ENCODE measurements around the gene AKT1S1. TPM values are rescaled to one million over a fixed set of nuclear protein-coding genes. Genes with fewer than 3 reads are reported as not detected.

The AKT1S1 gene
- total RNA-seq, 1 donor from 2014 or later: 3.1 TPM

DNA sequence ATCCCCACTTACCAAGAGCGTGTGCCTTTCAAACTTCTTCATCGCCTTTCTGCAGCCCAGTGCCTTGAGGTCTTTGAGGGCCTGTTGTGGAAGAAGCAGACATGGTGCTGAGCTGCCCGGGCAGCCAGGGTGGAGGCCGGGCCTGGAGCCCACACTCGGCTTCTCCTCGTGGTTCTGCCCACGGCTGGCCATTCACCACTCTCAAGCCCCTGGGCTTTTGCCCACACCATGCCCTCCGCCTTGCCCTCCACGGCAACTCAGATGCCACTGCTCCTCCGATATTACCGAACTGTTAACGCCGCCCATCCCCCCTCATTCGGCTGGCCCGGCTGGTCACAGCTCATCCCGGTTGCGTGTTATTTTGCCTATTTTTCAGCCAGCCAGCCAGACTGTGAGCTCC, 14.2 kb upstream of the AKT1S1 start:
- no peak overlapping the region for H3K27ac ChIP-seq (ENCODE audit: low read depth, low read length)
- H3K9ac ChIP-seq (ENCODE audit: low read depth in 1 of 3, low read length in 3 of 3): no peak overlapping the region
- H3K4me1 ChIP-seq (ENCODE audit: control insufficient read depth in 3 of 3, insufficient read depth in 3 of 3, low read length in 3 of 3): peaks cover 6 to 11% (median 10%) of the 10 kb centered on the region in 3 donors
- peaks cover 0 to 9% (median 7%) of the 10 kb centered on the region in 3 donors for H3K27me3 ChIP-seq (ENCODE audit: control insufficient read depth in 3 of 3, insufficient read depth in 3 of 3, low read length in 3 of 3)
- peaks cover 4 to 19% (median 10%) of the 10 kb centered on the region in 3 donors for H3K36me3 ChIP-seq (ENCODE audit: control insufficient read depth in 3 of 3, insufficient read depth in 3 of 3, low read length in 3 of 3)
- no peak overlapping the region for H3K4me3 ChIP-seq (ENCODE audit: low read length in 3 of 3)
- no peaks in the 10 kb centered on the region for H3K9me3 ChIP-seq (ENCODE audit: control insufficient read depth in 3 of 3, low read length in 3 of 3)

DNA sequence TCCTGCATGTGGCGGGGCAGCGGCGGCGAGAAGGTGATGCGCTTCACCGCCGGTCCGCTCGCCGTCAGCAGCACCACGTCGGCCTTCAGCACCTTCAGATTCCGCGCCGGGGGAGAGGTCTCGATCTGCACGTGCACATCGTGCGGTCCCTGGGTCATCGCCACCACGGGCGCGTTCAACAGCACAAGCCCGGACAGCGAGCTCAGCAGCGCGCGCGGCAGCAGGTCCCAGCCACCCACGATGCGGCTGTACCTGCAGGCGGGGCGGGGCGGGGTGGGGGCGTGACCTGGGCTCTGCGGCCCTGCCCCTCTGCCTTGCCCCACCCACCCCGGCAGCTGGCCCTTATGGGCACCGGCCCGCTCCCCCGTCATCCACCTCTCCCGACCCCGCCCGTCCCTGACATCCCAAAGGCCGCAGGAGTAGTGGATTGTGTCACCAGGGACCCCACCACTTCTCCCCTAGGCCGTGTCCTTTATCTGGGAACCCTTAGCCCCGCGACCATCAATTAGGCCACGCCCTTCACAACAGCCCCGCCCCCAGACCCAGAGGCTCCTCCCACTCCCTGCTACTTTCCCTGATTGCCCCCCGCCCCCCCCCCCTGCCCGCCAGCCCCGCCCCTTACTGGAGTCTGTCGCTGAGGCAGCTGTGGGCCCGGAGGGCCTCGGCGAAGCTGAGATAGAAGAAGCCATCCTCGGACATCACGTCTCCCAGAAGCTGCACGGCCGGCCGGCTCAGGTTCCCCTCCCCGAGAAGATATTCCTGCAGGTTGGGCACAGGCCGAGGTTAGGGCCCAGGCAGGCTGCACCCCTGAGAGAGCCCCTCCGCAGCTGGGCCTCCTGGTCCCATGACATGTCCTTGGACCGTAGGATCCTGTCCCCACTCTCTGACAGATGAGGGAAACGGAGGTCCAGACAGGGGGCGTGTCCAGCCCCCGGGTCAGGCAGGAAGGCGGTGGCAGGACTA, 13.5 kb upstream of the AKT1S1 start:
- H3K4me3 ChIP-seq (ENCODE audit: low read length in 3 of 3): peak overlapping the region; percentile 43 to 65 (median 57)
- H3K27me3 ChIP-seq (ENCODE audit: control insufficient read depth in 3 of 3, insufficient read depth in 3 of 3, low read length in 3 of 3): peaks cover 0 to 9% (median 7%) of the 10 kb centered on the region in 3 donors
- H3K9ac ChIP-seq (ENCODE audit: low read depth in 1 of 3, low read length in 3 of 3): peak overlapping the region in 1 of 3 donors; percentile 33
- H3K27ac ChIP-seq (ENCODE audit: low read depth, low read length): no peak overlapping the region
- H3K4me1 ChIP-seq (ENCODE audit: control insufficient read depth in 3 of 3, insufficient read depth in 3 of 3, low read length in 3 of 3): peaks cover 6 to 11% (median 10%) of the 10 kb centered on the region in 3 donors
- peaks cover 4 to 23% (median 15%) of the 10 kb centered on the region in 3 donors for H3K36me3 ChIP-seq (ENCODE audit: control insufficient read depth in 3 of 3, insufficient read depth in 3 of 3, low read length in 3 of 3)
- no peaks in the 10 kb centered on the region for H3K9me3 ChIP-seq (ENCODE audit: control insufficient read depth in 3 of 3, low read length in 3 of 3)

GRCh38 chr19:49889687-49890348, 12.7 kb upstream of the AKT1S1 start:
- H3K9me3 ChIP-seq (ENCODE audit: control insufficient read depth in 3 of 3, low read length in 3 of 3): no peaks in the 10 kb centered on the region
- peak overlapping the region in 1 of 3 donors; percentile 45 for H3K9ac ChIP-seq (ENCODE audit: low read depth in 1 of 3, low read length in 3 of 3)
- no peak overlapping the region for H3K27ac ChIP-seq (ENCODE audit: low read depth, low read length)
- peaks cover 6 to 11% (median 10%) of the 10 kb centered on the region in 3 donors for H3K4me1 ChIP-seq (ENCODE audit: control insufficient read depth in 3 of 3, insufficient read depth in 3 of 3, low read length in 3 of 3)
- peaks cover 9 to 30% (median 17%) of the 10 kb centered on the region in 3 donors for H3K36me3 ChIP-seq (ENCODE audit: control insufficient read depth in 3 of 3, insufficient read depth in 3 of 3, low read length in 3 of 3)
- H3K4me3 ChIP-seq (ENCODE audit: low read length in 3 of 3): peak overlapping the region; percentile 43 to 65 (median 57)
- peaks cover 0 to 9% (median 7%) of the 10 kb centered on the region in 3 donors for H3K27me3 ChIP-seq (ENCODE audit: control insufficient read depth in 3 of 3, insufficient read depth in 3 of 3, low read length in 3 of 3)

DNA sequence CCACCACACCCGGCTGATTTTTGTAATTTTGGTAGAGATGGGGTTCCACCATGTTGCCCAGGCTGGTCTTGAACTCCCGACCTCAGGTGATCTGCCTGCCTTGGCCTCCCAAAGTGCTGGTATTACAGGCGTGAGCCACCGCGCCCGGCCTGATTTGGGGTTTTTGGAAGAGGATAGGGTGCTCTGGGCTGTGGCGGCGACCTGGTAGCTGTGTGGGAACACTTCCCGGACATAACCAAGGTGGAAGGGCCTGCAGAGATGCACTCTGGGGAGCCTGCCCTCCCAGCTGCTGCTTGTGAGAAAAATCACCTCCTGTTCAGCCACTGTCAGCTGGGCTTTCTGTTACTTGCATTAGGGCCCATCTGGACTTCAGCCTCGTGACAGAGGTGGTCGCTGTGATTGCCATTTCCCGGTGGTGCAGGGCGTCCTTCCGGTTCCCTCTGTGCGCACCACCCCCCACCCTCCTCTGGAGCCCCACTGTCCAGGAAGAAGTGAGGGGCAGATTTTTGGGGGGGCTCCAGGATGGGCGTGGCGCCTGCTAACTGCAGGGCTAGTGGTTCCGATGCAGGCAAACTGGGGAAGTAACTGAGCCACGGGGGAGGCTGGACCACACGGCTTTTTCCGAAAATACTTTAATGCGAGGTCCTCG, 12.0 kb upstream of the AKT1S1 start:
- Histone ChIP-seq H3K27me3 (ENCODE audit: control insufficient read depth in 3 of 3, insufficient read depth in 3 of 3, low read length in 3 of 3) (peaks cover 0 to 9% (median 7%) of the 10 kb centered on the region in 3 donors), H3K4me3 (ENCODE audit: low read length in 3 of 3) (no peak overlapping the region), H3K9ac (ENCODE audit: low read depth in 1 of 3, low read length in 3 of 3) (no peak overlapping the region), H3K27ac (ENCODE audit: low read depth, low read length) (no peak overlapping the region), H3K4me1 (ENCODE audit: control insufficient read depth in 3 of 3, insufficient read depth in 3 of 3, low read length in 3 of 3) (peaks cover 6 to 11% (median 10%) of the 10 kb centered on the region in 3 donors), H3K36me3 (ENCODE audit: control insufficient read depth in 3 of 3, insufficient read depth in 3 of 3, low read length in 3 of 3) (peaks cover 15 to 36% (median 23%) of the 10 kb centered on the region in 3 donors), H3K9me3 (ENCODE audit: control insufficient read depth in 3 of 3, low read length in 3 of 3) (no peaks in the 10 kb centered on the region)

GRCh38 chr19:49888510-49888824, 11.3 kb upstream of the AKT1S1 start:
- peaks cover 22 to 43% (median 30%) of the 10 kb centered on the region in 3 donors for H3K36me3 ChIP-seq (ENCODE audit: control insufficient read depth in 3 of 3, insufficient read depth in 3 of 3, low read length in 3 of 3)
- H3K9me3 ChIP-seq (ENCODE audit: control insufficient read depth in 3 of 3, low read length in 3 of 3): no peaks in the 10 kb centered on the region
- H3K9ac ChIP-seq (ENCODE audit: low read depth in 1 of 3, low read length in 3 of 3): no peak overlapping the region
- peaks cover 6 to 11% (median 10%) of the 10 kb centered on the region in 3 donors for H3K4me1 ChIP-seq (ENCODE audit: control insufficient read depth in 3 of 3, insufficient read depth in 3 of 3, low read length in 3 of 3)
- no peak overlapping the region for H3K4me3 ChIP-seq (ENCODE audit: low read length in 3 of 3)
- H3K27me3 ChIP-seq (ENCODE audit: control insufficient read depth in 3 of 3, insufficient read depth in 3 of 3, low read length in 3 of 3): peaks cover 0 to 9% (median 7%) of the 10 kb centered on the region in 3 donors
- H3K27ac ChIP-seq (ENCODE audit: low read depth, low read length): no peak overlapping the region

GRCh38 chr19:49887665-49888509, 10.7 kb upstream of the AKT1S1 start:
- Histone ChIP-seq H3K4me3 (ENCODE audit: low read length in 3 of 3) (no peak overlapping the region), H3K36me3 (ENCODE audit: control insufficient read depth in 3 of 3, insufficient read depth in 3 of 3, low read length in 3 of 3) (peaks cover 28 to 49% (median 36%) of the 10 kb centered on the region in 3 donors), H3K4me1 (ENCODE audit: control insufficient read depth in 3 of 3, insufficient read depth in 3 of 3, low read length in 3 of 3) (peaks cover 6 to 11% (median 10%) of the 10 kb centered on the region in 3 donors), H3K9me3 (ENCODE audit: control insufficient read depth in 3 of 3, low read length in 3 of 3) (peaks cover 0 to 3% (median 0%) of the 10 kb centered on the region in 3 donors), H3K27ac (ENCODE audit: low read depth, low read length) (no peak overlapping the region), H3K9ac (ENCODE audit: low read depth in 1 of 3, low read length in 3 of 3) (no peak overlapping the region), H3K27me3 (ENCODE audit: control insufficient read depth in 3 of 3, insufficient read depth in 3 of 3, low read length in 3 of 3) (peaks cover 0 to 9% (median 7%) of the 10 kb centered on the region in 3 donors)

- no peak overlapping the region for H3K9ac ChIP-seq (ENCODE audit: low read depth in 1 of 3, low read length in 3 of 3)
- peaks cover 0 to 5% (median 0%) of the 10 kb centered on the region in 3 donors for H3K9me3 ChIP-seq (ENCODE audit: control insufficient read depth in 3 of 3, low read length in 3 of 3)
- H3K4me3 ChIP-seq (ENCODE audit: low read length in 3 of 3): no peak overlapping the region
- no peak overlapping the region for H3K27ac ChIP-seq (ENCODE audit: low read depth, low read length)
- H3K4me1 ChIP-seq (ENCODE audit: control insufficient read depth in 3 of 3, insufficient read depth in 3 of 3, low read length in 3 of 3): peaks cover 6 to 11% (median 10%) of the 10 kb centered on the region in 3 donors
- H3K27me3 ChIP-seq (ENCODE audit: control insufficient read depth in 3 of 3, insufficient read depth in 3 of 3, low read length in 3 of 3): peaks cover 0 to 9% (median 7%) of the 10 kb centered on the region in 3 donors
- peaks cover 35 to 57% (median 43%) of the 10 kb centered on the region in 3 donors for H3K36me3 ChIP-seq (ENCODE audit: control insufficient read depth in 3 of 3, insufficient read depth in 3 of 3, low read length in 3 of 3)
These were observed 10.0 kb upstream of the AKT1S1 start for GRCh38 chr19:49887037-49887664.

DNA sequence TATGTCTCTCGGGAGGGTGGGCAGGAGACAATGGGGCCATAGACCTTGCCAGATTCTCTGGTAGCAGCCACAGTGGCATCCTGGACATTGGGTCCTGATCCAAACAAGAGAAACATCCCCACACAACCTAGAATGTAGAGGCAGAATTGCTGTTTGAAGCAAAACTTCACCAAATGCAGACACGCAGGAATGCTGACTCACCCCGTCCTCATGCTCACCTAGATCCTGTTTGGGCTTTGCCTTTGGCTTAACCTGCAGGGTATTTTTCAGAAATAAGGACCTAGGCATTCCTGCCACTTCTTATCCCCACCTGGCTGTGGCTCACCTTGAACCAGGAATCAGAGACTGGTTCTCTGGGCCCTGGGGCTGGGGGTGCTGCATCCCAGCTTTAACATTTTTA, 7.6 kb upstream of the AKT1S1 start:
- H3K27ac ChIP-seq (ENCODE audit: low read depth, low read length): no peak overlapping the region
- no peaks in the 10 kb centered on the region for H3K27me3 ChIP-seq (ENCODE audit: control insufficient read depth in 3 of 3, insufficient read depth in 3 of 3, low read length in 3 of 3)
- peaks cover 59 to 80% (median 66%) of the 10 kb centered on the region in 3 donors for H3K36me3 ChIP-seq (ENCODE audit: control insufficient read depth in 3 of 3, insufficient read depth in 3 of 3, low read length in 3 of 3)
- H3K9ac ChIP-seq (ENCODE audit: low read depth in 1 of 3, low read length in 3 of 3): no peak overlapping the region
- H3K9me3 ChIP-seq (ENCODE audit: control insufficient read depth in 3 of 3, low read length in 3 of 3): peaks cover 0 to 5% (median 0%) of the 10 kb centered on the region in 3 donors
- H3K4me3 ChIP-seq (ENCODE audit: low read length in 3 of 3): no peak overlapping the region
- H3K4me1 ChIP-seq (ENCODE audit: control insufficient read depth in 3 of 3, insufficient read depth in 3 of 3, low read length in 3 of 3): peaks cover under 1 to 9% (median 6%) of the 10 kb centered on the region in 3 donors

Measured in skeletal muscle tissue (tissue), 4 donors.